ENCODE results near the gene TPM1.
"Not testable (repeated sequence)": the region's sequence is repeated elsewhere in the genome, so short reads cannot be mapped to it uniquely, and the experiment has no call there.

The TPM1 gene

DNA sequence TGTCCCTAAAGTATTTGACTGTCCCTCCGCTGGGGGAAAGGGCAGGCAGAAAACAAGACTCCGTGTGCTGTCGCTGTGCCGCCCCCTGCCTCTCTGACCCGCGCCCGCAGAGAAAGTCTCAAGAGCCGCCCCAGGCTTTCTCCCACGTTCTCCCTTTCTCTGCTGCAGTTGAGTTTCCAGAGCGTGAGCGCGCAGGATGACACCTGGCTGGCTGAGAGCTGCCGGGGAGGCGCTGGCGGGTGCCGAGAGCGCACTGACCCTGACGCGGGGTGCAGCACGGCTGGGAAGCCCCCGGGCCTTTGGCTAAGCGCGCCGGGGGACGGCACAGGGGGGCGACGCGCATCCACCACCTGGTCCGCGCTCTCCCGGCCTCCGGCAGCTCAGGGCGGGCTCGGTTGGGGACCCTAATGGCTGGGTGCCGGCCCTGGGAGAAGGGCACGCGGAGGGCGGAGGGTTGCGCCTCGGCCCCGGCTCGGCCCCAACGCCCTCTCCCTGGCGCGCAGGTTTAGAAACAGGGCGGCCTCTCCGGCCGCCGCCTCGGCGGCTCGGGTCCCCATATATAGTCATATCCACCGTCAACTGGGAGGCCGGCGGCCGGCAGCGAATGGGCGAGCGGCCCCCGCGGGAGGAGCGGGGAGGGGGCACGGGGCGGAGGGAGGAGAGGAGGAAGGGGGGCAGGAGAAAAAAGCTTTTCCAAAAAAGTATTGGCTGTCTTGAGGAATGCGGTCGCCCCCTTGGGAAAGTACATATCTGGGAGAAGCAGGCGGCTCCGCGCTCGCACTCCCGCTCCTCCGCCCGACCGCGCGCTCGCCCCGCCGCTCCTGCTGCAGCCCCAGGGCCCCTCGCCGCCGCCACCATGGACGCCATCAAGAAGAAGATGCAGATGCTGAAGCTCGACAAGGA lies at the start of gene TPM1:
TSS of gene TPM1 (plus strand) at position 774 of the 903 bp plus-strand sequence. CDS start at position 857, 83 bp downstream.
- no peak for DNase-seq (ENCODE audit: low read depth in 1 of 2, low spot score in 1 of 2)

GRCh38 chr15:62993066-62993465 lies 49.5 kb upstream of the TPM1 start:
- no peak for DNase-seq (ENCODE audit: low read depth in 1 of 2, low spot score in 1 of 2)

DNA sequence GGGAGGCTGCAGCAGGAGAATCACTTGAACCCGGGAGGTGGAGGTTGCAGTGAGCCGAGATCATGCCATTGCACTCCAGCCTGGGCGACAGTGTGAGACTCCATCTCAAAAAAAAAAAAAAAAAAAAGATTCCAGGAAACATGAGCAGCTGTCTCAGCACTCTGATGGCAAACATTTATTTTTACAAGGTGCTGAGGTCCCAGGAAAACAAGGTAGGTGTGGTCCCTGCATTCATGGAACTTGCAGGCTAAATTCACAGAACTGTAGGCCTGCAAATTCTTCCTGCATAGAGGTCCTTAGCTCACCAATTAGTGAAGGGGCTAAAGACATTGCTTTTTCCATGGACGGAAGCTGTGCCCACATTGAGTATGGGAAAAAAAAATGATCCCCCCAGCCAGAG lies 48.9 kb upstream of the TPM1 start:
- DNase-seq (ENCODE audit: low read depth in 1 of 2, low spot score in 1 of 2), result not testable (repeated sequence)

GRCh38 chr15:62994439-62994838 lies 48.1 kb upstream of the TPM1 start:
- no peak for DNase-seq (ENCODE audit: low read depth in 1 of 2, low spot score in 1 of 2)

DNA sequence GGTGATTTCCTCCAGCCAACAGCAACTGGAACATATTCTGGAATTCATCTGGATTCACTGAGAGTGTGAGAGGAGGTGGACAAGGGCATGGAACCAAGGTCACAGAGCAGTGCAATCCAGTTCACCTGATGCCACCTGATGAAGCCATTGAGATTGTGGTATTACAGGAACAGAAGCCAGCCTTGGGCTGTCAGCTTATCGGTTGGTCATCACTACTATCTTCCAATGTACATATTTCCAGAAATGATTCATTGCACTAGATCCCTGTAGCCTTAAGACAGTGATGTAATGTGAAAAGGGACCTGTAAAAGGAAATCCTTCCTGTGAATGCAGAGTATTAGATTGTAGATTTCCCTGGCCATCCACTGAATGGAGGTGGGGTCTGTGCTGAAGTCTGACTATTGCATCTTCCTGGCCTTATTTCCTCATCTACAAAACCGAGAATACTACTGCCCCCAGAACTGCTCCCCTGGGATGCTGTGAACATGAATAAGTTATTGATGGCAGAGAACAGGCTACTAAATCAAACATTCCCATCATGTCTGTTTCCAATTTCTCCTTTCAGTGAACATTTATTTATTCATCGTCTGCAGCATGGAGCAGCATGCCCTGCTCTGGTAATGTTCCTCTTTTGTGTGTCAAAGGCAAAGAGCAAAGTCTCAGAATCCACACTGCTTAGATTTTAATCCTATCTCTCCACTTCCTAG lies 47.4 kb upstream of the TPM1 start:
- DNase-seq (ENCODE audit: low read depth in 1 of 2, low spot score in 1 of 2), result no peak

DNA sequence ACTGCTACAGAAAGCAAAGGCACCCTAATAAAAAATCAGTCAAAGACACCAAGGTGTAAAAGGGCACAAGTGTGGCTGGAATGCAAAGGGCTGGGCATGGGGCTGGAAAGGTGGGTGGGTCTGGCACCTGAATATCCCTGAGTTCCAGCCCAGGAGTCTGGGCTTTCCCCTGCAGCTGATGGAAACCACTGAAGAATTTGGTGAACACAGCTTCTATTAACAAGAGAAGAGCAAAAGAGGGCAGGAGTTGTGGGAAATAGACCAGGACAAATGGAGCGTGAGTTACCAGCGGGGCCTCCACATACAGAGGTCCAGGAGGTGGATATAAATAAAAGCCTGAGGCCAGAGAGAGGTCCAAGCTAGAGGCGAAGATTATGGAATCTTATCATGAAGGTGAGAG lies 45.1 kb upstream of the TPM1 start:
- no peak for DNase-seq (ENCODE audit: low read depth in 1 of 2, low spot score in 1 of 2)

DNA sequence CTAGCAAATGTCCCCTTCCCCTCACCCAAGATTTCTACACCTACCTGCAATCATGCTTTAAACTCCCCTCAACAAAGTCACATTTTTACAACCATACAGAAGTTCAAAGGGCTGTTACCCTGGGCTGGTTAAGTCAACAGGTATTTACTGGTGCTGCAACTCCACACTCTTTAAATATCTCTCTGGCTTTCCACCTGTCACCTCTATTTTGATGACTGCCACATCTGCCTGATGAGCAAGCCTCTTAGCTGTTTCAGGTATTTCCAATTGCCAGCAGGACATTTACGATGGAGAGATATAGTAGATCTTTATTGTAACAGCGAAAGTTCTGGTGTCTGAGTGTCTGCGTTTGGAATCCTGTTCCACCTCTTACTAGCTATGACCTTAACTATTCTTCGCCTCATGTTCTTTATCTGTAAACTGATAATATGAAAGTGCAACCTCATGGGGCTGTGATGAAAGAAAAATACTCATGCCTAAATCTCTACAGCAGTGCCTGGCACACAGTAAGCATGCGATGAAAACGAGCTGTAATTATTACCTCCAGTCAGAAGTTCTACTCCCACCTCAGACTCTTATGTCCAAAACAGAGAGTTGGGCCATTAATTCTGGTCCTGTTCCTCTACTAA lies 44.2 kb upstream of the TPM1 start:
- no peak for DNase-seq (ENCODE audit: low read depth in 1 of 2, low spot score in 1 of 2)

DNA sequence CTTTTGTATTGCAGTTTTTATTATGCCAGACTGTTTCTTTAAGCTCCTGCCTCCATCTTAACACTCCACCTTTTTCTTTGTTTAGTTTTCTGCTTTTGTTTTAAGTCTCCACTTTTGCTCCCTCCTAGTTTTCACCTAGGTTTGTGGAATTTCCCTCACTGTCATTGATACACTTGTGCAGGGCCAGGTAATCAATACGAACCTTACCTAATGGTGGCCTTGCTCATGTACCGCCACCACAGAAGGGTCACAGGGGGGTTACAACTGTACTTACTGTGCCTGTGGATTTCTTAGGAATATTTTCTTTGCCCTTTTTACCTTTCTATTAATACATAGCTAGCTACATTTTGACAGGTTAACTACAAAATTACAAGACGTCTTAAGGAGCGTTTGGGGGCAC lies 43.4 kb upstream of the TPM1 start:
- DNase-seq (ENCODE audit: low read depth in 1 of 2, low spot score in 1 of 2), result no peak

GRCh38 chr15:62999923-63000561 lies 42.5 kb upstream of the TPM1 start:
- DNase-seq (ENCODE audit: low read depth in 1 of 2, low spot score in 1 of 2), result no peak

DNA sequence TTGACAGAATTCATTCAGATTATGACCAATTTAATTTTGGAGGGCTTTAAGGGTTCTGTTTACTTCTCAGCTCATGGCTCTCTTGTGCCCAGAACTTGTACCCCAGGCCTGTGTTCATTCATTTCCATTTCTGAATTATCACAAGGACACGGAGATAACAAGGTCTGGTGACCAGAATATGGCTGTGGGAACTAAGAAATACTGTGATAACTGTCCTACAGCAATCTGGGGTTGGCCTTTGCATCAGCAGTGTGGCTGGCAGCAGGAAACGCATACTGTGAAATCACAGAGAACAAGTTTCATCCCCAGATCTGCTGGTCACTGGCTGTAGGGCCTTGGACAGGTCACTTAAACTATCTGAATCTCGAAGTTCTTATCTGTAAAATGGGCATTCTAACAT lies 41.8 kb upstream of the TPM1 start:
- DNase-seq (ENCODE audit: low read depth in 1 of 2, low spot score in 1 of 2), result no peak

GRCh38 chr15:63004211-63004610 lies 38.3 kb upstream of the TPM1 start:
- DNase-seq (ENCODE audit: low read depth in 1 of 2, low spot score in 1 of 2), result no peak

- no peak for DNase-seq (ENCODE audit: low read depth in 1 of 2, low spot score in 1 of 2)
Observed at GRCh38 chr15:63006032-63006878, 36.3 kb upstream of the TPM1 start.

GRCh38 chr15:63008333-63009049 lies 34.1 kb upstream of the TPM1 start:
- DNase-seq (ENCODE audit: low read depth in 1 of 2, low spot score in 1 of 2), result no peak

GRCh38 chr15:63010386-63010785 lies 32.2 kb upstream of the TPM1 start:
- DNase-seq (ENCODE audit: low read depth in 1 of 2, low spot score in 1 of 2), result no peak

GRCh38 chr15:63010920-63011693 lies 31.4 kb upstream of the TPM1 start:
- no peak for DNase-seq (ENCODE audit: low read depth in 1 of 2, low spot score in 1 of 2)

GRCh38 chr15:63012444-63012843 lies 30.1 kb upstream of the TPM1 start:
- DNase-seq (ENCODE audit: low read depth in 1 of 2, low spot score in 1 of 2), result no peak

DNA sequence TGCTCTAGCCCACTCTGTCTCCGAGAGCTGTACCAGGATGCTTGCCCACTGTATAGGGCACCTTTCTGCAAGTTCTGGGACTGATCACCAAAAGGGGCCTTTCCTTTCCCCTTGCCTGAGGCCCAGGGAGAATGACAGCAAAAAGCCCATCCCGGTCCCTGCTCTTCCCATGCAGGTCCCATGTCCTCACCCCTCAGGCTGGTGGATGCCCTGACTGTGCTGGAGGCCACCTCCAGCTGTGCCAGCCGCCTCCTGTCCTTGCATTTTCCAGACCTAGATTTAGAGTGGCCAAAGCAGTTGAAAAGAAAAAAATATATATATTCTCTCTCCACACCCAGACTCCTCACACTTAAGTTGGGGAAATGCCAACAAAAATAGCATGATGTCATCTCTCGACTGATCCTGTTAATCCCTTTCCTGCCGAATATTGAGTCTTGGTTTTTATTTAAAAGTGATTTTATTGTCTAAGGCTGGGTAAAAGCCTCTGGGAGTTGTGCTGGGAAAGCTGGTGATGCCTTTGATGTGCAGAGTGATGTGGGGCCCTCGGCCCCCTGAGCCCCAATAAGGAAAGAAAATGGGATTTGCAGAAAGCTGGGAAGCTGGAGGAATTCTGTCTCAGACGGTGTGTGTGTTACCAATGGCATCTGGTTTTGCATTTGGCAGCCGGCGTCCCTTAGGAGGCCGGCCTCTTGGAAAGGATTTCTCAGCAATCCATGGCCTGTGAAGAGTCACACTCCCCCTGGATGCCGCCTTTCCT lies 29.3 kb upstream of the TPM1 start:
- DNase-seq (ENCODE audit: low read depth in 1 of 2, low spot score in 1 of 2), result no peak

GRCh38 chr15:63014578-63014977 lies 28.0 kb upstream of the TPM1 start:
- DNase-seq (ENCODE audit: low read depth in 1 of 2, low spot score in 1 of 2), result no peak
